Neutrophil (primary cell): ENCODE results near the gene SDF4.

ENCODE experiments used
- H3K27ac ChIP-seq: fragments of 200-600 bp; sonication (generic); 2 replicates; pipeline ENCODE4 v1.5.1; 2016; ENCODE audit warnings: mild to moderate bottlenecking, moderate library complexity
- H3K27me3 ChIP-seq: fragments of 200-600 bp; sonication (generic); 2 replicates; pipeline ENCODE4 v1.6.0; 2016; ENCODE audit warnings: mild to moderate bottlenecking
- H3K36me3 ChIP-seq: fragments of 200-600 bp; sonication (generic); 2 replicates; pipeline ENCODE4 v1.5.1; 2017
- H3K4me1 ChIP-seq, 2 experiments: fragments of 200-600 bp in 1 of 2; sonication (generic) in 1 of 2; 1 replicate in 1 of 2; 2 replicates in 1 of 2; pipeline versions ENCODE4 v1.5.1 to v1.6.1; 2013 to 2016; ENCODE audit warnings: low read depth in 1 of 2, low read length in 1 of 2, mild to moderate bottlenecking in 1 of 2, moderate library complexity in 1 of 2; ENCODE audit not compliant: control insufficient read depth in 1 of 2, insufficient read depth in 1 of 2
- H3K4me3 ChIP-seq, 2 experiments: fragments of 200-600 bp in 1 of 2; sonication (generic) in 1 of 2; 1 replicate in 1 of 2; 2 replicates in 1 of 2; pipeline ENCODE4 v1.5.1; 2013 to 2016; ENCODE audit warnings: low read depth in 1 of 2, low read length in 1 of 2, mild to moderate bottlenecking in 1 of 2, moderate library complexity in 1 of 2
- H3K9me3 ChIP-seq: fragments of 200-600 bp; sonication (generic); 2 replicates; pipeline ENCODE4 v1.5.1; 2016
- TF ChIP-seq, protein P1 (sequence below): fragments of 200-600 bp; sonication (generic); IDR thresholded peaks from 2 replicates; pipeline ENCODE4 v1.5.1; 2016; ENCODE audit warnings: antibody characterized with exemption

The SDF4 gene

GRCh38 chr1:1246577-1247340 lies 15.0 kb upstream of the SDF4 start, which contains the start of gene C1QTNF12:
Gene C1QTNF12, minus strand, starts transcription at chr1:1246722. Its CDS starts 32 bp downstream, at chr1:1246690.
- H3K27ac ChIP-seq: no peak within 1 kb of the TSS
- TF ChIP-seq, protein P1, sequence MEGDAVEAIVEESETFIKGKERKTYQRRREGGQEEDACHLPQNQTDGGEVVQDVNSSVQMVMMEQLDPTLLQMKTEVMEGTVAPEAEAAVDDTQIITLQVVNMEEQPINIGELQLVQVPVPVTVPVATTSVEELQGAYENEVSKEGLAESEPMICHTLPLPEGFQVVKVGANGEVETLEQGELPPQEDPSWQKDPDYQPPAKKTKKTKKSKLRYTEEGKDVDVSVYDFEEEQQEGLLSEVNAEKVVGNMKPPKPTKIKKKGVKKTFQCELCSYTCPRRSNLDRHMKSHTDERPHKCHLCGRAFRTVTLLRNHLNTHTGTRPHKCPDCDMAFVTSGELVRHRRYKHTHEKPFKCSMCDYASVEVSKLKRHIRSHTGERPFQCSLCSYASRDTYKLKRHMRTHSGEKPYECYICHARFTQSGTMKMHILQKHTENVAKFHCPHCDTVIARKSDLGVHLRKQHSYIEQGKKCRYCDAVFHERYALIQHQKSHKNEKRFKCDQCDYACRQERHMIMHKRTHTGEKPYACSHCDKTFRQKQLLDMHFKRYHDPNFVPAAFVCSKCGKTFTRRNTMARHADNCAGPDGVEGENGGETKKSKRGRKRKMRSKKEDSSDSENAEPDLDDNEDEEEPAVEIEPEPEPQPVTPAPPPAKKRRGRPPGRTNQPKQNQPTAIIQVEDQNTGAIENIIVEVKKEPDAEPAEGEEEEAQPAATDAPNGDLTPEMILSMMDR: no peak
- H3K9me3 ChIP-seq: no peaks in the 10 kb centered on the region
- peaks cover 11% of the 10 kb centered on the region for H3K36me3 ChIP-seq
- H3K27me3 ChIP-seq: peaks cover 36% of the 10 kb centered on the region
- no peaks in the 10 kb centered on the region for H3K4me1 ChIP-seq
- no peak within 1 kb of the TSS for H3K4me3 ChIP-seq

GRCh38 chr1:1245817-1246576 lies 14.2 kb upstream of the SDF4 start:
- TF ChIP-seq, protein P1: no peak
- Histone ChIP-seq H3K27me3 (peaks cover 38% of the 10 kb centered on the region), H3K36me3 (peaks cover 5% of the 10 kb centered on the region), H3K9me3 (no peaks in the 10 kb centered on the region), H3K27ac (no peak overlapping the region), H3K4me1 (no peaks in the 10 kb centered on the region), H3K4me3 (no peak overlapping the region)

- H3K36me3 ChIP-seq: no peaks in the 10 kb centered on the region
- TF ChIP-seq, protein P1: no peak
- H3K9me3 ChIP-seq: no peaks in the 10 kb centered on the region
- peaks cover 42% of the 10 kb centered on the region for H3K27me3 ChIP-seq
- no peak overlapping the region for H3K4me3 ChIP-seq
- H3K4me1 ChIP-seq: no peaks in the 10 kb centered on the region
- H3K27ac ChIP-seq: no peak overlapping the region
These were observed 13.5 kb upstream of the SDF4 start for GRCh38 chr1:1245178-1245816.

- Histone ChIP-seq H3K27me3 (peaks cover 51% of the 10 kb centered on the region), H3K27ac (no peak overlapping the region), H3K36me3 (no peaks in the 10 kb centered on the region), H3K4me1 (no peaks in the 10 kb centered on the region), H3K4me3 (no peak overlapping the region), H3K9me3 (no peaks in the 10 kb centered on the region)
- TF ChIP-seq, protein P1: no peak
These were observed 12.5 kb upstream of the SDF4 start for GRCh38 chr1:1244192-1244811.

- H3K4me1 ChIP-seq: no peaks in the 10 kb centered on the region
- H3K4me3 ChIP-seq: no peak overlapping the region
- TF ChIP-seq, protein P1: no peak
- no peaks in the 10 kb centered on the region for H3K36me3 ChIP-seq
- H3K9me3 ChIP-seq: no peaks in the 10 kb centered on the region
- H3K27ac ChIP-seq: no peak overlapping the region
- peaks cover 56% of the 10 kb centered on the region for H3K27me3 ChIP-seq
These were observed 12.0 kb upstream of the SDF4 start for GRCh38 chr1:1243807-1244191.
